ENCODE measurements around the gene MYLK. TPM values are rescaled to one million over a fixed set of nuclear protein-coding genes. Genes with fewer than 3 reads are reported as not detected.

Gene MYLK
- total RNA-seq, 2 donors from 2014 or later: 4.7 to 6.6 TPM

- no peaks in the 10 kb centered on the region for H3K4me1 ChIP-seq (ENCODE audit: control insufficient read depth, insufficient read depth, low read length)
- H3K36me3 ChIP-seq (ENCODE audit: control insufficient read depth, insufficient read depth, low read length): no peaks in the 10 kb centered on the region
- no peak overlapping the region for H3K4me3 Mint-ChIP-seq
- H3K9me3 ChIP-seq (ENCODE audit: control insufficient read depth, low read length): no peaks in the 10 kb centered on the region
- no peak overlapping the region for H3K27ac ChIP-seq (ENCODE audit: low read depth, low read length)
- H3K36me3 Mint-ChIP-seq (ENCODE audit: low read depth): no peaks in the 10 kb centered on the region
- no peaks in the 10 kb centered on the region for H3K27me3 Mint-ChIP-seq (ENCODE audit: insufficient read depth)
- 85 to 90% methylated on average over 7 to 10 of the region's 10 CpGs for WGBS, 2 experiments (ENCODE audit: insufficient coverage in 1 of 2, insufficient read length in 1 of 2)
- H3K4me1 Mint-ChIP-seq: peaks cover 5% of the 10 kb centered on the region
- H3K4me3 ChIP-seq (ENCODE audit: low read length): no peak overlapping the region
- H3K27me3 ChIP-seq (ENCODE audit: control insufficient read depth, insufficient read depth, low read length, poor library complexity, severe bottlenecking): no peaks in the 10 kb centered on the region
- no peak overlapping the region for H3K27ac Mint-ChIP-seq
- TF ChIP-seq CTCF (conservative IDR thresholded peaks at IDR 0.05): no peak
- H3K9ac ChIP-seq (ENCODE audit: extremely low read depth, low read length, poor library complexity, severe bottlenecking): no peak overlapping the region
- no peaks in the 10 kb centered on the region for H3K9me3 Mint-ChIP-seq
- DNase-seq: no peak
These were observed 235.3 kb downstream of the MYLK start for GRCh38 chr3:123648696-123649405.

- Histone ChIP-seq H3K36me3 (ENCODE audit: control insufficient read depth, insufficient read depth, low read length) (no peaks in the 10 kb centered on the region), H3K9me3 (ENCODE audit: control insufficient read depth, low read length) (no peaks in the 10 kb centered on the region), H3K9ac (ENCODE audit: extremely low read depth, low read length, poor library complexity, severe bottlenecking) (no peak overlapping the region), H3K4me1 (ENCODE audit: control insufficient read depth, insufficient read depth, low read length) (no peaks in the 10 kb centered on the region), H3K27ac (ENCODE audit: low read depth, low read length) (no peak overlapping the region), H3K27me3 (ENCODE audit: control insufficient read depth, insufficient read depth, low read length, poor library complexity, severe bottlenecking) (no peaks in the 10 kb centered on the region), H3K4me3 (ENCODE audit: low read length) (no peak overlapping the region)
- Mint-ChIP-seq H3K4me3 (no peak overlapping the region), H3K27me3 (ENCODE audit: insufficient read depth) (no peaks in the 10 kb centered on the region), H3K36me3 (ENCODE audit: low read depth) (no peaks in the 10 kb centered on the region), H3K4me1 (peaks cover 12% of the 10 kb centered on the region), H3K9me3 (no peaks in the 10 kb centered on the region), H3K27ac (no peak overlapping the region)
- 88 to 100% methylated on average over 2 of the region's 2 CpGs for WGBS, 2 experiments (ENCODE audit: insufficient coverage in 1 of 2, insufficient read length in 1 of 2)
- no peak for DNase-seq
- TF ChIP-seq CTCF (conservative IDR thresholded peaks at IDR 0.05): no peak
These were observed 239.8 kb downstream of the MYLK start for GRCh38 chr3:123644358-123644757.

DNA sequence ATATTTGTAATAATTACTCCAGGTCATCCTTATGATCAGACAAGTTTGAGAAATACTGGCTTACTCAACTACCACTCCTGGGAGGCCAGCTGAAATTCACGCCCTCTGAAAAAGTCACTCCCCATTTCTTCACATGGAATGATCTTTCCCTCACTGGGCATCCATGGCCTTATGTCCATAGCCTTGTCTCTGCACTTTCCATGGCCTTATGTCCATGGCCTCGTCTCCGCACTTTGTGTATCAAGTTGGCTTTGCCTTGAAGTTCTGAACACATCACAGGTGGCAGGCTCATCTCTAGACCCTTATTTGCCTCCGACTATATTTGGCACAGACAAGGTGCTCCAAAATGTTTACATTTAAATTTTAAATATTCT is 241.2 kb downstream of the MYLK start:
- TF ChIP-seq CTCF (conservative IDR thresholded peaks at IDR 0.05): no peak
- Histone ChIP-seq H3K27me3 (ENCODE audit: control insufficient read depth, insufficient read depth, low read length, poor library complexity, severe bottlenecking) (no peaks in the 10 kb centered on the region), H3K36me3 (ENCODE audit: control insufficient read depth, insufficient read depth, low read length) (no peaks in the 10 kb centered on the region)

More for the DNA sequence above, 241.2 kb downstream of the MYLK start:
- no peak overlapping the region for H3K4me3 Mint-ChIP-seq
- no peaks in the 10 kb centered on the region for H3K36me3 Mint-ChIP-seq (ENCODE audit: low read depth)
- peaks cover 12% of the 10 kb centered on the region for H3K4me1 Mint-ChIP-seq
- 93 to 95% methylated on average over 3 to 4 of the region's 4 CpGs for WGBS, 2 experiments (ENCODE audit: insufficient coverage in 1 of 2, insufficient read length in 1 of 2)
- Histone ChIP-seq H3K9me3 (ENCODE audit: control insufficient read depth, low read length) (no peaks in the 10 kb centered on the region), H3K4me1 (ENCODE audit: control insufficient read depth, insufficient read depth, low read length) (no peaks in the 10 kb centered on the region), H3K9ac (ENCODE audit: extremely low read depth, low read length, poor library complexity, severe bottlenecking) (no peak overlapping the region), H3K27ac (ENCODE audit: low read depth, low read length) (no peak overlapping the region), H3K4me3 (ENCODE audit: low read length) (no peak overlapping the region)
- H3K27me3 Mint-ChIP-seq (ENCODE audit: insufficient read depth): no peaks in the 10 kb centered on the region
- no peak overlapping the region for H3K27ac Mint-ChIP-seq
- H3K9me3 Mint-ChIP-seq: no peaks in the 10 kb centered on the region
- DNase-seq: no peak

Data from endodermal cell (in vitro differentiated cells).